Activated CD4-positive, alpha-beta memory T cell treated with anti-CD3 and anti-CD28 coated beads, Interleukin-2, amount 10 ng/mL, durations not matched to agents 7 days and 5 days (primary cell): ENCODE results near the gene C3orf20. TPM values are rescaled to one million over a fixed set of nuclear protein-coding genes. Genes with fewer than 3 reads are reported as not detected.

Experiments
- CTCF ChIA-PET: fragments of 350-600 bp; sonication (Branson Sonifier 250); formaldehyde crosslinking; loops from one replicate; lab custom pipeline; 2021; ENCODE audit warnings: antibody characterized with exemption, inconsistent platforms; lab: Charles Lee
- POLR2A ChIA-PET: fragments of 350-600 bp; sonication (Branson Sonifier 250); formaldehyde crosslinking; loops from one replicate; lab custom pipeline; 2021; ENCODE audit warnings: antibody characterized with exemption; lab: Charles Lee
- DNase-seq: peaks from one replicate; pipeline ENCODE4 v3.0.0-alpha.2; 2020
- H3K27ac Mint-ChIP-seq: one replicate; pipeline ENCODE4 v1.8.0; 2021; ENCODE audit warnings: mild to moderate bottlenecking, mixed read lengths
- H3K27me3 Mint-ChIP-seq: one replicate; pipeline ENCODE4 v1.8.0; 2021; ENCODE audit warnings: mixed read lengths
- H3K36me3 Mint-ChIP-seq: one replicate; pipeline ENCODE4 v1.8.0; 2021; ENCODE audit warnings: low read depth, mixed read lengths
- H3K4me1 Mint-ChIP-seq: one replicate; pipeline ENCODE4 v1.8.0; 2021; ENCODE audit warnings: mixed read lengths
- H3K4me3 Mint-ChIP-seq: one replicate; pipeline ENCODE4 v1.8.0; 2021; ENCODE audit warnings: mild to moderate bottlenecking, mixed read lengths
- H3K9me3 Mint-ChIP-seq: one replicate; pipeline ENCODE4 v1.8.0; 2021; ENCODE audit warnings: mixed read lengths
- total RNA-seq, 2 experiments: library from RNA; stranded (reverse); gene quantifications; one replicate each; pipeline ENCODE4 v1.2.3, GENCODE V29; 2021

C3orf20 gene
- total RNA-seq, 2 experiments from 2014 or later = 0.23 TPM; not detected in 1

- ChIA-PET CTCF (interaction anchor here (1.4 kb wide), 1 partner anchor 284 kb away, joined by 3 read pairs; no protein-coding TSS in a partner anchor), POLR2A (interaction anchor here (2.0 kb wide), 1 partner anchor 15 kb away, joined by 8 read pairs; the partner anchor contains the start of gene CCDC174)
- H3K27me3 Mint-ChIP-seq = peaks cover 37% of the 10 kb centered on the region
These were observed 38.3 kb upstream of the C3orf20 start for GRCh38 chr3:14636496-14637087.

GRCh38 chr3:14640157-14640562 lies 34.8 kb upstream of the C3orf20 start:
- Mint-ChIP-seq H3K4me3 (no peak overlapping the region), H3K4me1 (peaks cover under 1% of the 10 kb centered on the region), H3K27ac (no peak overlapping the region), H3K27me3 (peaks cover 47% of the 10 kb centered on the region), H3K36me3 (no peaks in the 10 kb centered on the region), H3K9me3 (no peaks in the 10 kb centered on the region)
- POLR2A ChIA-PET = interaction anchor here (1.8 kb wide), 1 partner anchor 11 kb away, joined by 9 read pairs; the partner anchor contains the start of gene CCDC174
- CTCF ChIA-PET = no interaction called here
- no peak for DNase-seq

More at GRCh38 chr3:14636496-14637087, 38.3 kb upstream of the C3orf20 start:
- H3K27ac Mint-ChIP-seq = no peak overlapping the region
- no peak for DNase-seq
- no peaks in the 10 kb centered on the region for H3K9me3 Mint-ChIP-seq
- H3K4me1 Mint-ChIP-seq = no peaks in the 10 kb centered on the region
- no peaks in the 10 kb centered on the region for H3K36me3 Mint-ChIP-seq
- H3K4me3 Mint-ChIP-seq = no peak overlapping the region

GRCh38 chr3:14640734-14641133 lies 34.2 kb upstream of the C3orf20 start:
- Mint-ChIP-seq H3K4me1 (peaks cover 3% of the 10 kb centered on the region), H3K4me3 (no peak overlapping the region), H3K36me3 (no peaks in the 10 kb centered on the region), H3K27me3 (peaks cover 44% of the 10 kb centered on the region), H3K9me3 (no peaks in the 10 kb centered on the region), H3K27ac (no peak overlapping the region)
- ChIA-PET CTCF (interaction anchor here (1.3 kb wide), 1 partner anchor 17 kb away, joined by 3 read pairs; no protein-coding TSS in a partner anchor), POLR2A (interaction anchor here (1.4 kb wide), 1 partner anchor 11 kb away, joined by 3 read pairs; the partner anchor contains the start of gene CCDC174)
- DNase-seq = no peak

- Mint-ChIP-seq H3K27ac (no peak overlapping the region), H3K9me3 (no peaks in the 10 kb centered on the region), H3K4me3 (no peak overlapping the region), H3K4me1 (peaks cover 7% of the 10 kb centered on the region), H3K36me3 (no peaks in the 10 kb centered on the region), H3K27me3 (peaks cover 42% of the 10 kb centered on the region)
- no peak for DNase-seq
- ChIA-PET CTCF (interaction anchor here (1.3 kb wide), 1 partner anchor 17 kb away, joined by 3 read pairs; no protein-coding TSS in a partner anchor), POLR2A (interaction anchor here (0.6 to 1.4 kb wide), 2 partner anchors 10 to 989 kb away, joined by 3 read pairs; partner anchors contain the start of gene CCDC174)
These were observed 33.6 kb upstream of the C3orf20 start for GRCh38 chr3:14641346-14641745.

GRCh38 chr3:14645453-14645852 lies 29.5 kb upstream of the C3orf20 start:
- Mint-ChIP-seq H3K4me3 (no peak overlapping the region), H3K27me3 (peaks cover 15% of the 10 kb centered on the region)

GRCh38 chr3:14646131-14646573 lies 28.8 kb upstream of the C3orf20 start:
- CTCF ChIA-PET = no interaction called here
- Mint-ChIP-seq H3K27ac (no peak overlapping the region), H3K9me3 (no peaks in the 10 kb centered on the region), H3K36me3 (no peaks in the 10 kb centered on the region), H3K4me3 (no peak overlapping the region), H3K4me1 (peaks cover 30% of the 10 kb centered on the region), H3K27me3 (peaks cover 12% of the 10 kb centered on the region)
- DNase-seq = no peak
- POLR2A ChIA-PET = no interaction called here

More at GRCh38 chr3:14645453-14645852, 29.5 kb upstream of the C3orf20 start:
- H3K36me3 Mint-ChIP-seq = no peaks in the 10 kb centered on the region
- H3K4me1 Mint-ChIP-seq = peaks cover 26% of the 10 kb centered on the region
- CTCF ChIA-PET = no interaction called here
- no peaks in the 10 kb centered on the region for H3K9me3 Mint-ChIP-seq
- no peak for DNase-seq
- H3K27ac Mint-ChIP-seq = no peak overlapping the region
- POLR2A ChIA-PET = no interaction called here

GRCh38 chr3:14646589-14647413 lies 28.1 kb upstream of the C3orf20 start:
- CTCF ChIA-PET = no interaction called here
- Mint-ChIP-seq H3K36me3 (peaks cover 2% of the 10 kb centered on the region), H3K27ac (no peak overlapping the region), H3K27me3 (peaks cover 12% of the 10 kb centered on the region), H3K4me3 (no peak overlapping the region), H3K4me1 (peaks cover 32% of the 10 kb centered on the region), H3K9me3 (no peaks in the 10 kb centered on the region)
- POLR2A ChIA-PET = interaction anchor here (0.6 to 1.3 kb wide), 2 partner anchors 15 to 53 kb away, joined by 4 read pairs; no protein-coding TSS in a partner anchor
- DNase-seq = no peak

- H3K4me3 Mint-ChIP-seq = no peak overlapping the region
- no peaks in the 10 kb centered on the region for H3K9me3 Mint-ChIP-seq
- no peak for DNase-seq
- POLR2A ChIA-PET = interaction anchor here (1.3 kb wide), 1 partner anchor 17 kb away, joined by 4 read pairs; no protein-coding TSS in a partner anchor
- CTCF ChIA-PET = no interaction called here
- H3K27me3 Mint-ChIP-seq = peaks cover 2% of the 10 kb centered on the region
- H3K36me3 Mint-ChIP-seq = peaks cover 8% of the 10 kb centered on the region
- peaks cover 43% of the 10 kb centered on the region for H3K4me1 Mint-ChIP-seq
- H3K27ac Mint-ChIP-seq = no peak overlapping the region
These were observed 26.7 kb upstream of the C3orf20 start for GRCh38 chr3:14647976-14648955.

GRCh38 chr3:14649466-14649865 lies 25.5 kb upstream of the C3orf20 start:
- Mint-ChIP-seq H3K27me3 (no peaks in the 10 kb centered on the region), H3K4me1 (peaks cover 53% of the 10 kb centered on the region), H3K36me3 (peaks cover 8% of the 10 kb centered on the region), H3K4me3 (peak overlapping the region; percentile 24), H3K27ac (no peak overlapping the region), H3K9me3 (no peaks in the 10 kb centered on the region)
- ChIA-PET CTCF (interaction anchor here (0.5 kb wide), 1 partner anchor 181 kb away, joined by 3 read pairs; no protein-coding TSS in a partner anchor), POLR2A (no interaction called here)
- no peak for DNase-seq

GRCh38 chr3:14650193-14650592 lies 24.7 kb upstream of the C3orf20 start:
- ChIA-PET CTCF (interaction anchor here (1.2 to 2.2 kb wide), 2 partner anchors 271 to 415 kb away, joined by 3 to 9 read pairs; partner anchors contain the start of gene MRPS25), POLR2A (interaction anchor here (1.6 to 3.4 kb wide), 3 partner anchors 12 to 397 kb away, joined by 6 to 33 read pairs (median 32); partner anchors contain the start of gene NR2C2)
- Mint-ChIP-seq H3K36me3 (peaks cover 9% of the 10 kb centered on the region), H3K9me3 (no peaks in the 10 kb centered on the region), H3K4me1 (peaks cover 54% of the 10 kb centered on the region), H3K4me3 (peak overlapping the region; percentile 96), H3K27ac (peak overlapping the region; percentile 97), H3K27me3 (no peaks in the 10 kb centered on the region)
- no peak for DNase-seq

- POLR2A ChIA-PET = interaction anchor here (0.8 to 3.4 kb wide), 26 partner anchors 10 to 1987 kb away, joined by 3 to 33 read pairs (median 6); partner anchors contain the start of genes CHCHD4, HDAC11, LSM3 and MRPS25
- no peaks in the 10 kb centered on the region for H3K9me3 Mint-ChIP-seq
- CTCF ChIA-PET = interaction anchor here (0.5 to 2.2 kb wide), 10 partner anchors 8 to 575 kb away, joined by 3 to 9 read pairs (median 3); partner anchors contain the start of genes C3orf20, MRPS25 and NR2C2
- H3K4me1 Mint-ChIP-seq = peaks cover 50% of the 10 kb centered on the region
- H3K27me3 Mint-ChIP-seq = no peaks in the 10 kb centered on the region
- DNase-seq = peak; percentile 97
- H3K36me3 Mint-ChIP-seq = peaks cover 20% of the 10 kb centered on the region
- peak within 1 kb of the TSS; percentile 96 for H3K4me3 Mint-ChIP-seq
- peak within 1 kb of the TSS; percentile 97 for H3K27ac Mint-ChIP-seq
These were observed 23.3 kb upstream of the C3orf20 start, which contains the start of gene CCDC174 for GRCh38 chr3:14651440-14652251. CCDC174 (plus strand) TSS chr3:14651762; CDS start chr3:14651837, 75 bp downstream.
